ENCODE results near the gene NNAT.

Gene NNAT

GRCh38 chr20:37504404-37505096, 16.5 kb upstream of the NNAT start:
- no peak for TF ChIP-seq CTCF (IDR thresholded peaks at IDR 0.05)

GRCh38 chr20:37505263-37506151, 15.5 kb upstream of the NNAT start:
- no peak for TF ChIP-seq CTCF (IDR thresholded peaks at IDR 0.05)

- no peak for TF ChIP-seq CTCF (IDR thresholded peaks at IDR 0.05)
Observed at GRCh38 chr20:37506152-37506725, 14.8 kb upstream of the NNAT start.

- TF ChIP-seq CTCF (IDR thresholded peaks at IDR 0.05), result no peak
Observed at GRCh38 chr20:37510226-37510625, 10.8 kb upstream of the NNAT start.

GRCh38 chr20:37511610-37512275, 9.3 kb upstream of the NNAT start:
- no peak for TF ChIP-seq CTCF (IDR thresholded peaks at IDR 0.05)

- TF ChIP-seq CTCF (IDR thresholded peaks at IDR 0.05), result no peak
Observed at GRCh38 chr20:37513779-37514359, 7.2 kb upstream of the NNAT start.

GRCh38 chr20:37515876-37516275, 5.2 kb upstream of the NNAT start:
- TF ChIP-seq CTCF (IDR thresholded peaks at IDR 0.05), result no peak

All from LNCAP (cell line).